H9 (cell line): ENCODE measurements around the gene NMU. TPM values are rescaled to one million over a fixed set of nuclear protein-coding genes. Genes with fewer than 3 reads are reported as not detected.

Experiments used
- DNase-seq: peaks from one replicate; pipeline ENCODE4 v3.0.0-alpha.2; 2017
- H2AFZ ChIP-seq: one replicate; pipeline ENCODE4 v1.6.1; 2013; ENCODE audit warnings: mild to moderate bottlenecking, low read length, control low read depth, moderate library complexity
- H2AK5ac ChIP-seq: 2 replicates; pipeline ENCODE4 v1.6.1; 2013; ENCODE audit warnings: low read length, control low read depth, mixed read lengths; ENCODE audit not compliant: insufficient read length
- H2BK120ac ChIP-seq: one replicate; pipeline ENCODE4 v1.6.1; 2013; ENCODE audit warnings: low read depth, mild to moderate bottlenecking, low read length, control low read depth, inconsistent platforms; ENCODE audit not compliant: poor library complexity, severe bottlenecking
- H2BK12ac ChIP-seq: 2 replicates; pipeline ENCODE4 v1.6.1; 2013; ENCODE audit warnings: low read length, control low read depth, mixed read lengths, low read depth; ENCODE audit not compliant: insufficient read length
- H2BK15ac ChIP-seq: 2 replicates; pipeline ENCODE4 v1.6.1; 2013; ENCODE audit warnings: low read depth, low read length, control low read depth
- H2BK20ac ChIP-seq: one replicate; pipeline ENCODE4 v1.6.1; 2013; ENCODE audit warnings: low read depth, mild to moderate bottlenecking, low read length, control low read depth, inconsistent platforms; ENCODE audit not compliant: poor library complexity, severe bottlenecking
- H2BK5ac ChIP-seq: 2 replicates; pipeline ENCODE4 v1.6.1; 2013; ENCODE audit warnings: low read length, control low read depth, mixed read lengths; ENCODE audit not compliant: insufficient read length
- H3K14ac ChIP-seq: 2 replicates; pipeline ENCODE4 v1.6.1; 2013; ENCODE audit warnings: low read length, control low read depth; ENCODE audit not compliant: insufficient read depth
- H3K18ac ChIP-seq: 2 replicates; pipeline ENCODE4 v1.6.1; 2013; ENCODE audit warnings: low read depth, mild to moderate bottlenecking, mixed read lengths, low read length, control low read depth; ENCODE audit not compliant: insufficient read length
- H3K23ac ChIP-seq: 2 replicates; pipeline ENCODE4 v1.6.1; 2013; ENCODE audit warnings: low read length, control low read depth, mixed read lengths, low read depth; ENCODE audit not compliant: insufficient read length
- H3K23me2 ChIP-seq: 2 replicates; pipeline ENCODE4 v1.6.1; 2013; ENCODE audit warnings: low read depth, mild to moderate bottlenecking, mixed read lengths, low read length, control low read depth; ENCODE audit not compliant: insufficient read length, poor library complexity, severe bottlenecking
- H3K27ac ChIP-seq: 2 replicates; pipeline ENCODE4 v1.5.1; 2013; ENCODE audit warnings: low read length, control low read depth, mixed read lengths, low read depth; ENCODE audit not compliant: insufficient read length
- H3K27me3 ChIP-seq: 2 replicates; pipeline ENCODE4 v1.6.1; 2013; ENCODE audit warnings: low read length, control low read depth, inconsistent platforms; ENCODE audit not compliant: insufficient read depth
- H3K4ac ChIP-seq: 2 replicates; pipeline ENCODE4 v1.6.1; 2013; ENCODE audit warnings: low read depth, mild to moderate bottlenecking, control low read depth, inconsistent platforms, low read length, moderate library complexity
- H3K4me1 ChIP-seq: 2 replicates; pipeline ENCODE4 v1.6.1; 2013; ENCODE audit warnings: low read length, control low read depth, inconsistent platforms; ENCODE audit not compliant: insufficient read depth
- H3K4me2 ChIP-seq: 2 replicates; pipeline ENCODE4 v1.6.1; 2013; ENCODE audit warnings: low read length, control low read depth, mixed read lengths; ENCODE audit not compliant: insufficient read length, insufficient read depth
- H3K56ac ChIP-seq: 2 replicates; pipeline ENCODE4 v1.6.1; 2013; ENCODE audit warnings: low read depth, mild to moderate bottlenecking, mixed read lengths, low read length, control low read depth; ENCODE audit not compliant: insufficient read length
- H3K79me1 ChIP-seq: 2 replicates; pipeline ENCODE4 v1.6.1; 2013; ENCODE audit warnings: low read depth, mild to moderate bottlenecking, moderate library complexity, low read length, control low read depth, inconsistent platforms; ENCODE audit not compliant: insufficient read depth, poor library complexity, severe bottlenecking
- H3K79me2 ChIP-seq: 2 replicates; pipeline ENCODE4 v1.6.1; 2013; ENCODE audit warnings: low read length, control low read depth, inconsistent platforms; ENCODE audit not compliant: insufficient read depth
- H3K9ac ChIP-seq: 2 replicates; pipeline ENCODE4 v1.6.1; 2013; ENCODE audit warnings: low read length, control low read depth, mixed read lengths; ENCODE audit not compliant: insufficient read length; ENCODE audit errors: extremely low read depth
- H3K9me3 ChIP-seq: one replicate; pipeline ENCODE4 v1.6.1; 2013; ENCODE audit warnings: low read depth, low read length, inconsistent platforms; ENCODE audit not compliant: control insufficient read depth
- H3T11ph ChIP-seq: one replicate; pipeline ENCODE4 v1.6.1; 2013; ENCODE audit warnings: mild to moderate bottlenecking, low read length, control low read depth, inconsistent platforms
- H4K20me1 ChIP-seq: one replicate; pipeline ENCODE4 v1.6.1; 2013; ENCODE audit not compliant: control insufficient read depth, insufficient read length, insufficient read depth
- H4K5ac ChIP-seq: 2 replicates; pipeline ENCODE4 v1.6.1; 2013; ENCODE audit warnings: low read depth, mild to moderate bottlenecking, mixed read lengths, low read length, control low read depth; ENCODE audit not compliant: insufficient read length
- H4K8ac ChIP-seq: replicated peaks from 2 replicates; pipeline ENCODE4 v1.6.1; 2013; ENCODE audit warnings: low read length, control low read depth, mixed read lengths, low read depth; ENCODE audit not compliant: insufficient read length
- H4K91ac ChIP-seq: 2 replicates; pipeline ENCODE4 v1.6.1; 2013; ENCODE audit warnings: low read depth, mild to moderate bottlenecking, moderate library complexity, mixed read lengths, low read length, control low read depth; ENCODE audit not compliant: insufficient read length
- H3K27ac Mint-ChIP-seq, 3 experiments: 2 replicates in 2 of 3; 3 replicates in 1 of 3; pipeline ENCODE4 v1.8.0; 2020 to 2021; ENCODE audit warnings: mixed read lengths in 3 of 3, mild to moderate bottlenecking in 1 of 3, moderate library complexity in 1 of 3
- H3K27me3 Mint-ChIP-seq: 2 replicates; pipeline ENCODE4 v1.8.0; 2021; ENCODE audit warnings: low read depth, mild to moderate bottlenecking, moderate library complexity, mixed read lengths
- H3K36me3 Mint-ChIP-seq, 3 experiments: 2 replicates in 2 of 3; 3 replicates in 1 of 3; pipeline ENCODE4 v1.8.0; 2020 to 2021; ENCODE audit warnings: low read depth in 3 of 3, mixed read lengths in 3 of 3; ENCODE audit not compliant: insufficient read depth in 1 of 3
- H3K4me1 Mint-ChIP-seq, 2 experiments: 2 replicates each; pipeline ENCODE4 v1.8.0; 2020; ENCODE audit warnings: mixed read lengths in 2 of 2
- H3K4me3 Mint-ChIP-seq, 2 experiments: 2 replicates in 1 of 2; 3 replicates in 1 of 2; pipeline ENCODE4 v1.8.0; 2020 to 2021; ENCODE audit warnings: mild to moderate bottlenecking in 2 of 2, mixed read lengths in 2 of 2, moderate library complexity in 1 of 2
- H3K9me3 Mint-ChIP-seq, 2 experiments: 2 replicates in 1 of 2; 3 replicates in 1 of 2; pipeline ENCODE4 v1.8.0; 2020; ENCODE audit warnings: mild to moderate bottlenecking in 2 of 2, mixed read lengths in 2 of 2, moderate library complexity in 1 of 2
- WGBS: extraction: QIAGEN DNeasy Blood & Tissue Kit; methylation state at CpG from one replicate; pipeline ENCODE4 v1.1.7; 2013; ENCODE audit warnings: missing lambda C conversion rate, low lambda C conversion rate, mixed read lengths; ENCODE audit not compliant: insufficient read length; ENCODE audit errors: extremely low coverage; 5-methylcytosine and 5-hydroxymethylcytosine counted together
- total RNA-seq: library from RNA; stranded (reverse); gene quantifications from 2 replicates; pipeline ENCODE4 v1.2.1, GENCODE V29; 2021
- TF ChIP-seq, protein P1 (sequence below): fragments of 200-600 bp; sonication (generic); conservative IDR thresholded peaks from 3 replicates; pipeline ENCODE4 v1.8.0; 2021; ENCODE audit warnings: antibody characterized with exemption, mild to moderate bottlenecking

The NMU gene
- total RNA-seq, 1 experiment from 2014 or later: 12.9 TPM

DNA sequence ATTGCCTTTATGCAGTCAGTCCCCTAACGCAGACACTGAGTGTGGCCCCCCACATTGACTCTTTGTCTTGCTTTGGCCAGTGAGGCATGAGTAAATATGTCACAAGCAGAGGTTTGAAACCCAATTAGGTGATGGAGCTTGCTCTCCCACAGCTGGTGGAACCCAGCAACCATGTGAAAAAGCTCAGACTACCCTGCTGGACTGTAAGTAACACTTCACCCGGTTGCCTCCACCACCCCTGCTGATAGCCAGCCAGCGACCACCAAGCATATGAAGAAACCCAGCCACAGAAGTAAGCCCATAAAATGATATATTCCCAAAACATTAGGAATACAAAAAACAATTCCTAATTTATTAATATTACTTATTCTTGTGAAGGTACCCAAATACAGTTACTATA, 22.5 kb downstream of the NMU start:
- no peaks in the 10 kb centered on the region for H3K4me1 ChIP-seq
- no peak overlapping the region for H2BK12ac ChIP-seq
- no peak overlapping the region for H3K27ac ChIP-seq
- H3K9me3 Mint-ChIP-seq: peaks cover 0 to 4% of the 10 kb centered on the region in 2 experiments; a peak in 1 of 5 replicates
- H3K4me2 ChIP-seq: no peak overlapping the region
- WGBS: no CpG with 5 or more reads among the region's 3 CpGs
- H3K23me2 ChIP-seq: no peaks in the 10 kb centered on the region
- no peak overlapping the region for H3T11ph ChIP-seq
- H3K27ac Mint-ChIP-seq: no peak overlapping the region
- TF ChIP-seq, protein P1, sequence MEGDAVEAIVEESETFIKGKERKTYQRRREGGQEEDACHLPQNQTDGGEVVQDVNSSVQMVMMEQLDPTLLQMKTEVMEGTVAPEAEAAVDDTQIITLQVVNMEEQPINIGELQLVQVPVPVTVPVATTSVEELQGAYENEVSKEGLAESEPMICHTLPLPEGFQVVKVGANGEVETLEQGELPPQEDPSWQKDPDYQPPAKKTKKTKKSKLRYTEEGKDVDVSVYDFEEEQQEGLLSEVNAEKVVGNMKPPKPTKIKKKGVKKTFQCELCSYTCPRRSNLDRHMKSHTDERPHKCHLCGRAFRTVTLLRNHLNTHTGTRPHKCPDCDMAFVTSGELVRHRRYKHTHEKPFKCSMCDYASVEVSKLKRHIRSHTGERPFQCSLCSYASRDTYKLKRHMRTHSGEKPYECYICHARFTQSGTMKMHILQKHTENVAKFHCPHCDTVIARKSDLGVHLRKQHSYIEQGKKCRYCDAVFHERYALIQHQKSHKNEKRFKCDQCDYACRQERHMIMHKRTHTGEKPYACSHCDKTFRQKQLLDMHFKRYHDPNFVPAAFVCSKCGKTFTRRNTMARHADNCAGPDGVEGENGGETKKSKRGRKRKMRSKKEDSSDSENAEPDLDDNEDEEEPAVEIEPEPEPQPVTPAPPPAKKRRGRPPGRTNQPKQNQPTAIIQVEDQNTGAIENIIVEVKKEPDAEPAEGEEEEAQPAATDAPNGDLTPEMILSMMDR: peak; percentile 26; the same call in 2 of the 3 replicates
- no peak overlapping the region for H3K23ac ChIP-seq
- no peak overlapping the region for H3K9ac ChIP-seq
- H2BK5ac ChIP-seq: no peak overlapping the region
- no peak overlapping the region for H2AK5ac ChIP-seq
- H4K20me1 ChIP-seq: no peaks in the 10 kb centered on the region
- no peaks in the 10 kb centered on the region for H3K79me2 ChIP-seq
- peaks cover 0 to 7% (median 5%) of the 10 kb centered on the region in 3 experiments; a peak in 3 of 7 replicates for H3K36me3 Mint-ChIP-seq
- no peaks in the 10 kb centered on the region for H3K79me1 ChIP-seq
- H3K9me3 ChIP-seq: no peaks in the 10 kb centered on the region
- no peak overlapping the region for H4K8ac ChIP-seq
- no peak for DNase-seq
- no peaks in the 10 kb centered on the region; the same call in 1 of the 2 replicates for H3K27me3 Mint-ChIP-seq
- no peak overlapping the region for H4K5ac ChIP-seq
- H2AFZ ChIP-seq: no peak overlapping the region
- no peak overlapping the region for H2BK15ac ChIP-seq
- no peak overlapping the region for H3K56ac ChIP-seq
- no peaks in the 10 kb centered on the region for H3K27me3 ChIP-seq
- no peak overlapping the region for H3K4ac ChIP-seq
- H3K18ac ChIP-seq: no peak overlapping the region
- peaks cover 11 to 12% of the 10 kb centered on the region in 2 experiments for H3K4me1 Mint-ChIP-seq
- no peak overlapping the region for H4K91ac ChIP-seq
- H3K14ac ChIP-seq: no peak overlapping the region
- no peak overlapping the region for H2BK120ac ChIP-seq
- H3K4me3 Mint-ChIP-seq: no peak overlapping the region
- H2BK20ac ChIP-seq: no peak overlapping the region
